B cell (primary cell): ENCODE results near the gene RAB2B.
"Not testable (repeated sequence)": the region's sequence is repeated elsewhere in the genome, so short reads cannot be mapped to it uniquely, and the experiment has no call there.

ENCODE experiments used
- CTCF ChIP-seq: fragments of 200-600 bp; IDR thresholded peaks from one replicate; pipeline ENCODE4 v1.8.0; 2022; ENCODE audit warnings: antibody characterized with exemption, mild to moderate bottlenecking
- EZH2 ChIP-seq: IDR thresholded peaks from 2 replicates; pipeline ENCODE4 v1.6.1; 2012; ENCODE audit warnings: borderline replicate concordance, low read depth, mild to moderate bottlenecking, moderate library complexity, low read length; ENCODE audit not compliant: insufficient read depth, poor library complexity, severe bottlenecking

DNA sequence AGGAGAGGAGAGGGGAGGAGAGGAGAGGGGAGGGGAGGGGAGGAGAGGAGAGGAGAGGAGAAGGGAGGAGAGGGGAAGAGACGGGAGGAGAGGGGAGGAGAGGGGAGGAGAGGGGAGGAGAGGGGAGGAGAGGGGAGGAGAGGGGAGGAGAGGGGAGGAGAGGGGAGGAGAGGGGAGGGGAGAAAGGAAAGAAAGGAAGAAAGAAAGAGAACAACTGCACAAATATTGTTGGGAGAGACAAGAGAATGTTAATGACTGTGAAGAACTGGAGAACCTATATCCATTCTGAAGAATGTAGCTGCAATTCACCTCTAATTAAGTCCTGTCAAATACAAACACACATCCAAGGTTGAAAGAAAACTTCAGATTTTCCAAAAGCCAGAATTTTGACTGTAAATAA is 34.1 kb downstream of the RAB2B start:
- TF ChIP-seq CTCF, EZH2: not testable (repeated sequence)
